K562 treated with DMSO at 1 percent for 48 hours (cell line): ENCODE data around the gene PTX3. TPM values are rescaled to one million over a fixed set of nuclear protein-coding genes. Genes with fewer than 3 reads are reported as not detected.

Experiments
- total RNA-seq: library from RNA; unstranded; fragments of 300-600 nt; gene quantifications from 2 replicates; pipeline ENCODE4 v1.2.3, GENCODE V29; 2022; ENCODE audit warnings: low replicate concordance; ENCODE audit errors: extremely low read depth

The PTX3 gene
- total RNA-seq: not detected in 2 replicates

GRCh38 chr3:157436583-157437291 is at the start of gene PTX3:
Gene PTX3, plus strand, starts transcription at chr3:157436850. Its CDS starts 84 bp downstream, at chr3:157436934.

Other genes with a start within 250 kb of the PTX3 start
- gene VEPH1, start 66.6 kb downstream of the PTX3 start, total RNA-seq: not detected in 2 replicates